SK-N-SH treated with all-trans-retinoic acid at 6 μM for 48 hours (cell line): ENCODE results near the gene UNC13C.

Experiments
- ARNTL ChIP-seq: fragments of 450-650 bp; formaldehyde crosslinking; IDR thresholded peaks from 2 replicates; pipeline ENCODE4 v1.5.0; 2020; ENCODE audit warnings: low read depth, mild to moderate bottlenecking, moderate library complexity, borderline replicate concordance
- CREB5 ChIP-seq: fragments of 250-450 bp; sonication (Bioruptor Pico); IDR thresholded peaks from 2 replicates; pipeline ENCODE4 v1.5.1; 2020; ENCODE audit warnings: low read depth, mild to moderate bottlenecking, moderate library complexity
- ESRRG ChIP-seq: fragments of 250-450 bp; sonication (Bioruptor Pico); IDR thresholded peaks from 2 replicates; pipeline ENCODE4 v1.6.1; 2021; ENCODE audit warnings: mild to moderate bottlenecking
- PATZ1 ChIP-seq: fragments of 250-450 bp; sonication (Bioruptor Pico); IDR thresholded peaks from 2 replicates; pipeline ENCODE4 v1.8.0; 2020; ENCODE audit warnings: mild to moderate bottlenecking, moderate library complexity, borderline replicate concordance
- POU6F1 ChIP-seq: fragments of 250-450 bp; sonication (Bioruptor Pico); IDR thresholded peaks from 2 replicates; pipeline ENCODE4 v1.8.0; 2021; ENCODE audit warnings: low read depth, mild to moderate bottlenecking, moderate library complexity, borderline replicate concordance
- RARB ChIP-seq: fragments of 250-450 bp; sonication (Bioruptor Pico); IDR thresholded peaks from 2 replicates; pipeline ENCODE4 v1.8.0; 2021; ENCODE audit warnings: mild to moderate bottlenecking, moderate library complexity
- SNAI2 ChIP-seq: fragments of 250-450 bp; sonication (Bioruptor Pico); IDR thresholded peaks from 2 replicates; pipeline ENCODE4 v1.5.0; 2020; ENCODE audit warnings: mild to moderate bottlenecking, moderate library complexity
- TSHZ2 ChIP-seq: fragments of 250-450 bp; sonication (Bioruptor Pico); IDR thresholded peaks from 2 replicates; pipeline ENCODE4 v1.5.0; 2020; ENCODE audit warnings: mild to moderate bottlenecking, moderate library complexity
- ZFP3 ChIP-seq: fragments of 250-450 bp; sonication (Bioruptor Pico); IDR thresholded peaks from 2 replicates; pipeline ENCODE4 v1.5.0; 2020; ENCODE audit warnings: mild to moderate bottlenecking, moderate library complexity
- ZFP30 ChIP-seq: fragments of 450-650 bp; formaldehyde crosslinking; IDR thresholded peaks from 2 replicates; pipeline ENCODE4 v1.5.0; 2022; ENCODE audit warnings: mild to moderate bottlenecking, moderate library complexity
- ZNF565 ChIP-seq: fragments of 450-650 bp; formaldehyde crosslinking; conservative IDR thresholded peaks from 2 replicates; pipeline ENCODE4 v1.5.0; 2020; ENCODE audit warnings: low read depth, mild to moderate bottlenecking, moderate library complexity
- ZNF70 ChIP-seq: fragments of 450-650 bp; formaldehyde crosslinking; IDR thresholded peaks from 2 replicates; pipeline ENCODE4 v1.5.0; 2020; ENCODE audit warnings: mild to moderate bottlenecking, moderate library complexity
- ZNF8 ChIP-seq: fragments of 450-650 bp; formaldehyde crosslinking; IDR thresholded peaks from 2 replicates; pipeline ENCODE4 v1.5.0; 2020; ENCODE audit warnings: mild to moderate bottlenecking, moderate library complexity

- TF ChIP-seq ZNF8 (CRISPR knock-in tag), result no peak
- TF ChIP-seq CREB5 (CRISPR knock-in tag), result no peak
- TF ChIP-seq POU6F1, result no peak
- no peak for TF ChIP-seq PATZ1 (CRISPR knock-in tag)
- TF ChIP-seq ZNF70 (CRISPR knock-in tag), result no peak
- no peak for TF ChIP-seq ZFP30
- TF ChIP-seq TSHZ2 (CRISPR knock-in tag), result no peak
- no peak for TF ChIP-seq ESRRG (CRISPR knock-in tag)
- TF ChIP-seq ZNF565, result no peak
- TF ChIP-seq RARB (CRISPR knock-in tag), result no peak
- no peak for TF ChIP-seq ZFP3
- no peak for TF ChIP-seq SNAI2 (CRISPR knock-in tag)
- TF ChIP-seq ARNTL, result no peak
Observed at GRCh38 chr15:54576298-54576935, 598.2 kb downstream of the UNC13C start.
